Memory B cell (primary cell): ENCODE results near the gene RPH3AL.

ENCODE experiments used
- ATAC-seq: fragments of 150-1000 bp; cut with Tn5 transposase; 2 replicates; pipeline ENCODE4 v1.10.0; 2021; ENCODE audit warnings: low read depth, mild to moderate bottlenecking, moderate library complexity
- DNase-seq, 2 donors: peaks; one replicate each; pipeline ENCODE4 v3.0.0; 2022; ENCODE audit warnings: low spot score in 2 of 2
- H3K27ac Mint-ChIP-seq: one replicate; pipeline ENCODE4 v1.8.0; 2022; ENCODE audit warnings: mild to moderate bottlenecking, moderate library complexity, mixed read lengths
- H3K27me3 Mint-ChIP-seq: one replicate; pipeline ENCODE4 v1.8.0; 2022; ENCODE audit warnings: mixed read lengths
- H3K36me3 Mint-ChIP-seq: one replicate; pipeline ENCODE4 v1.8.0; 2022; ENCODE audit warnings: mild to moderate bottlenecking, mixed read lengths
- H3K4me1 Mint-ChIP-seq: one replicate; pipeline ENCODE4 v1.8.0; 2022; ENCODE audit warnings: mixed read lengths
- H3K4me3 Mint-ChIP-seq: one replicate; pipeline ENCODE4 v1.8.0; 2022; ENCODE audit warnings: mild to moderate bottlenecking, moderate library complexity, mixed read lengths
- H3K9me3 Mint-ChIP-seq: one replicate; pipeline ENCODE4 v1.8.0; 2022; ENCODE audit warnings: mixed read lengths

Gene RPH3AL

DNA sequence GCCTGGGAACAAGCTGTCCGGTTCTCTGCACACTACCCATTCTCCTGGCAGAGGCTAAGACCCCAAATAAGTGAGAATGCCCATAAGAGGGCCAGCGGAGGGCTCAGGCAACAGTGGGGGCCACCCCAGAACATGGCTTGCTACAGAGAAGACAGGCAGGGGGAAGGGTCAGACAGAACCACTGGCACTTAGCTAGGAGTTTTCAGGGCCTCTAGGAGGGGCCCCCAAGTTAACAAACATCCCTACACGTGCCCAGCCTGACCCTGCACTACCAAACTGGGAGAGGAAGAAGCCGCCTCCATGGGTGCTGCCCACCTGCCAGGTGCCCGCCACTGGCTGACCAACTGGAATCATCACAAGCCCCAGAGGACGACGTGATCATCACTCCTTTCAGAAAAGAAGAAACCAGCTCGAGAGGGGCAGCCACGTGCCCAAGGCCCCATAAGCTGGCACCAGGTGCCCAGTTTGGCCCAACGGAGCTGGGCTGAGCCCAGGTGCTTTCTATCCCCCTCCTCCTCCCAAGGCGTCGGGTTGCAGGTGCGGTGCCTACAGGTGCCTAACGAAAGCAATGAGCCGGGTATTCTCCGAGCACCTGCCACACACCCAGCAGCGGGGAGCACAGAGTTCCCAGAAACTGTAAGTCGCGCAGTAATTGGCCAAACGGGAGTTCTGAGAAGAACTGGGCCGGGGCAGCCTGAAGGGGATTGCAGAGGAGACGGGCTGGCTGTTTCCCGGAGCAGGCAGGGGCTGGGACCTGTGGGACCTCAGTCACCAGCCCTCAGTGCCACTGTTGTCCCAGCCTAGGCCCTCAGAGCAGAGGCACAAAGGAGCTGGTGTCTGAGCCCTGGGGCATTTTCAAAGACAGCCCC, 13.2 kb downstream of the RPH3AL start:
- DNase-seq, result no peak
- ATAC-seq, result no peak
- Mint-ChIP-seq H3K9me3 (peaks cover 6% of the 10 kb centered on the region), H3K4me1 (peaks cover 12% of the 10 kb centered on the region), H3K27me3 (peaks cover 14% of the 10 kb centered on the region), H3K27ac (no peak overlapping the region), H3K36me3 (peaks cover 9% of the 10 kb centered on the region), H3K4me3 (no peak overlapping the region)

DNA sequence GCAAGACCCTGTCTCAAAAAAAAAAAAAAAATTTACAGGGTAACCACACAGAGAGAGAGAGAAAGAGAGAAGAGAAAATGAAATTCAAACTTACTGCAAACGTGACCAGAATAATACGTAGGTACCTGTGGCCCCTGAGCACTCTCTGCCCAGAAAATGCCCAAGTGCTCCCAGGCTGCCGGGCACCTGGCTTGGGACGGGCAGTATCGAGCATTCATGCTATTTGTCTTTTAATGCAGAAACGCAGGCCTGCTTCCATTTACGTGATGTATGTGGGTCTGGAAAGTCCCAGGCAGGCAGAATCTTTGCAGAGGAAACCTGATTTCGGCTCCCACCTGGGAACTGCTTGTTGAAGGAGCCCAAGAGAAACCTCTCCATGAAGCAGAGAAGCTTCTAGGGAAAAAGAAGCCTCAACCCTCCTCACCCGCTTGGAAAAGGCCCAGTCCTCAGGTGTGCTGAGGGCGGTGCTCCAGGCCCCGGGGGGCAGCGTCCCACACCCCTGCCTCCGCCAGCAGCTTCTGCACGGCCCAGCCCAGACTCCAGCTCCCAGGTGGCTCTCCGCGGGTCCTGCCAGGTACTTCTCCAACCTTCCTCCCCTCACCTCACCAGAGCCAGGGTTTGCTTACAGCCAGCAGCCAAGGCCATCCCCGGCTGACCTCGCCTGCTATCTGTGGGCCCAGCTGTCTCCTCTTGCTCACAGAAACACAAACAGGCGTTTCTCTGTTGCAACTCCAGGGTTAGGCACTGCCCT, 14.0 kb downstream of the RPH3AL start:
- ATAC-seq (no peak), DNase-seq (no peak)
- Mint-ChIP-seq H3K4me1 (peaks cover 6% of the 10 kb centered on the region), H3K4me3 (no peak overlapping the region), H3K36me3 (peaks cover 2% of the 10 kb centered on the region), H3K27me3 (peaks cover 8% of the 10 kb centered on the region), H3K27ac (no peak overlapping the region), H3K9me3 (no peaks in the 10 kb centered on the region)

DNA sequence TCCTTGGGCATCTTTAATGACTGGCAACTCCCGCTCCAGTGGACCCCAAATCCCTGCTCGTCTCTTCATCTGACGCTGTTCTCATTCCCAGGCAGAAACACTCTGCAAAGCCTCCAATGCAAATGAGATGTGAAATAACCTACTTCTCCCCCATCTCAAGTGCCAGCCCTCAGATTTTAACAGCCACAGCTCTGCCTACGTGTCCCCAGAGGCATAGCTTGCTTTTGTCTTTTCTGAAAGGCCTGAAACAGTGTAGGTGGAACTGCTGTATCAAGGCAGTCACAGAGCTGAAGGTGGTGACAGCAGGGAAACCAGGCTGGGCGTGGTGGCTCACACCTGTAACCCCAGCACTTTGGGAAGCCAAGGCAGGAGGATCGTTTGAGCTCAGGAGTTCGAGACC, 14.7 kb downstream of the RPH3AL start:
- Mint-ChIP-seq H3K27ac (peak overlapping the region; percentile 53), H3K4me1 (peaks cover 6% of the 10 kb centered on the region), H3K36me3 (peaks cover 2% of the 10 kb centered on the region), H3K9me3 (no peaks in the 10 kb centered on the region), H3K27me3 (peaks cover 8% of the 10 kb centered on the region), H3K4me3 (no peak overlapping the region)
- no peak for DNase-seq
- no peak for ATAC-seq

DNA sequence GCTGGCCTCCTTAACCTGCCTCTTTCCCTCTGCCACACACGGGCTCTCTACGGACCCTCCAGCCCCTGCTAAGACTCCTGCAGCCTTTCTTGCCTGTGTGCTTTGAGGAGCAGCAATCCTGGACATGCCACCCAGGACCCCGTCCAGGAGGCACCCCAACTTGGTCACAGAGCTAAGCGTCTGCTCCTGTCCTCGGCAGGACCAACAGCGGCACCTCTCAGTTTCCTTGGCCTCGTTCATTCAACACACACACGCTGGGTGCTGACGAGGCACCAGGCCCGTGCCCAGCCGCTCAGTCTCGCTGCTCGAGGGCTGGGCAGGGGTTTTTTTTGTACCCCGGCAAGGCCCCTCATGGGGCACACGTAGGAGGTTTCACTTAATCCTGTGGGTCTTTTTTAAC, 15.2 kb downstream of the RPH3AL start:
- Mint-ChIP-seq H3K4me1 (peaks cover 6% of the 10 kb centered on the region), H3K36me3 (peaks cover 2% of the 10 kb centered on the region), H3K27me3 (peaks cover 8% of the 10 kb centered on the region), H3K4me3 (no peak overlapping the region), H3K9me3 (no peaks in the 10 kb centered on the region), H3K27ac (peak overlapping the region; percentile 53)
- DNase-seq (no peak), ATAC-seq (no peak)

DNA sequence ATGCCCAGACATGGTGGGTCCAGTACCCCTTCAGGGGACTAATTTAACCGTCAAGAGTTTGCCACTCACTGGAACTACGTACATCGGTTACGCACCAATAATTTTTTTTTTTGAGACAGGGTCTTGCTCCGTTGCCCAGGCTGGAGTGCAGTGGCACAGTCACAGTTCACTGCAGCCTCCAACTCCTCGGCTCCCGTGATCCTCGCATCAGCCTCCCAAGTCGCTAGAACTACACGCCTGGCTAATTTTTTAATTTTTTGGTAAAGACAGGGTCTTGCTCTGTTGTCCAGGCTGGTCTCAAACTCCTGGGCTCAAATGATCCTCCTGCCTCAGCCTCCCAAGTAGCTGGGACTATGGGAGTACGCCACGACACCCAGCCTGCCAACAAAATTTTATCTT, 15.6 kb downstream of the RPH3AL start:
- DNase-seq (no peak), ATAC-seq (no peak)
- Mint-ChIP-seq H3K4me3 (no peak overlapping the region), H3K27ac (no peak overlapping the region), H3K4me1 (peaks cover 6% of the 10 kb centered on the region), H3K9me3 (no peaks in the 10 kb centered on the region), H3K27me3 (peaks cover 8% of the 10 kb centered on the region), H3K36me3 (peaks cover 2% of the 10 kb centered on the region)

DNA sequence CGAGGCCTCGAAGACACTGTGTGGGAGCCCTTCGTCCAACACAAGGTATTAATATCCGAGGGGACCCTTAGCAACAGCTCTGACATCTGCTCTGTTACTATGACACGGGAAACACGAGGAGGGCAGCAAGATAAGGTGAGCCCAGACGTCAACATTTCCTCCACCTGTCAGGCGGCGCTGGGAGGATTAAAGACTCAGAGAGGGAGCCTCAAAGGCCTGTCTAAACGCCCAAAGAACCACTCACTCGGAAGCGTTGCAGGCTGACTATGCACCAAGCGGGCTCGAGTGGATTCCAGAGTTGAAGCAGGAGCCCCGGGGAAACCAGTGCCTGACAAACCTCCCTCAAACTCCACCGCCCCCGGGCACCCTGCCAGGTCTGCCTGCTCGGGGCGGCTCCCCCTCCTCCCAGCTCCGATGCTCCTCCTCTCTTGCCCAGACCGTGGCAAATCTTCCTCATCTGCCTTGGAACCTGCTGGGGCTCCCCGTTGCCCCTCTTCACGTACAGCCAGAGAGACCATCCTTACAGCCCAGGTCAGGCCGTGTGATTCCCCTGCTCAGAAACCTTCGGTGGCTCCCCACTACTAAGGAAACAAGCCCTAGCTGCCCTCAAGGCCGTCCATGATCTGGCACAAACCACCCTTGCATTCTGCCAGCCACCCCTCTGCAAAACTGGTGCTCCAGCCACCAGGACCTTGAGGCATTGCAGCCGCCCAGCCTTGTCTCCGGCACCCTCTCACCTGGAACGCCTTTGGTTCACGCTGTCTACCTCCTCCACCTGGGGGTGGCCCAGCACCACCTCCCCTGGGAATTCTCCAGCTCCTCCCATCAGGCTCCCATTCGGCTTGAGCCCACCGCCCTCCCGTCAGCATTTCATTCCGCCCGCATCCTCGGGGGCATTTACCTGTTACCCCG, 16.2 kb downstream of the RPH3AL start:
- no peak for ATAC-seq
- H3K9me3 Mint-ChIP-seq, result no peaks in the 10 kb centered on the region
- H3K36me3 Mint-ChIP-seq, result peaks cover 4% of the 10 kb centered on the region
- peaks cover 6% of the 10 kb centered on the region for H3K4me1 Mint-ChIP-seq
- DNase-seq, result no peak
- H3K4me3 Mint-ChIP-seq, result no peak overlapping the region
- H3K27me3 Mint-ChIP-seq, result peaks cover 8% of the 10 kb centered on the region
- H3K27ac Mint-ChIP-seq, result no peak overlapping the region

DNA sequence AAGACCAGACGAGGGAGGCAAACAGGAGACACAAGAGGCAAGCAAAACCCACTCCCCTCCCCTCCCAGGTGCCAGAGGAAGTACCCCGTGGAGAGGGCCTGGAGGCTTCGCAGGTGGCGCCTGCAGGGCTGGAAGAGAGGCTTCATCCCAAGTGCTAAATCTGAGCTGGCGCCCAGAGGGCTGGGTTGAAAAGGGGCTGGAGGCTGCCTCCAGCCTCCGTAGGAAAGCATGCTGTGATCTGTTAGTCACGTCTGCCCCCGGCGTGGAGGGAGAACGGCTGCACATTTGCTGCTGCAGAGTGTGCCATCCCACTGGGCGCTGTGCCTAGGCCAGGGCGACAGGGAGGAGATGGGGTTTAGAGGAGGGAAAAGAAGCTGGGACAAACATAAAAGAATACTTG, 16.9 kb downstream of the RPH3AL start:
- ATAC-seq (no peak), DNase-seq (no peak)
- Mint-ChIP-seq H3K27me3 (peaks cover 5% of the 10 kb centered on the region), H3K9me3 (no peaks in the 10 kb centered on the region), H3K4me1 (peaks cover 4% of the 10 kb centered on the region), H3K27ac (no peak overlapping the region), H3K4me3 (no peak overlapping the region), H3K36me3 (peaks cover 2% of the 10 kb centered on the region)

DNA sequence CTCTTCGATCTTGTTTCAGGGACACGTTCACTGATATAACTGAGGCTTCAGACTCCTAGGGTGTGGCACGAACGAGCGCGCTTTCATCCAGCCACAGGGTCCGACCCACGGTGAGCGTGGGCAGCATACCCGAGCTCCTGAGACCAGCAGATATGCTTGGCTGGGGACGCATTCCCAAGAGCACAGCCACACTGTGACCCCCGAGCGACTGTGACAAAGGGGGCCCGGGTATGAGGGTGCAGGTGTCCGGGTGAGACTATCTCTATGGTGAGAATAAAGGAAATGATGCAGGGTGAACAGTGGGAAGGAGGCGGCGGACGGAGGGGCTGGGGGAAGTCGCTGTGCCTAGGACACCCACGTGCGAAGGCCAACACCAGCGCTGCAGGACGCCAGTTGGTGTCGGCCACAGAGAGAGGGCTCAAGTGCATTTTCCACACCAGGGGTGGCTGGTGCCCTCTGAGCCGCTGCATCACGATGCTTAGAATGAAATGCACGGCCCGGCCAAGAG, 17.6 kb downstream of the RPH3AL start:
- Mint-ChIP-seq H3K36me3 (peaks cover 2% of the 10 kb centered on the region), H3K27me3 (peaks cover 5% of the 10 kb centered on the region), H3K4me3 (no peak overlapping the region), H3K27ac (no peak overlapping the region), H3K9me3 (no peaks in the 10 kb centered on the region), H3K4me1 (peaks cover 4% of the 10 kb centered on the region)
- no peak for DNase-seq
- no peak for ATAC-seq

DNA sequence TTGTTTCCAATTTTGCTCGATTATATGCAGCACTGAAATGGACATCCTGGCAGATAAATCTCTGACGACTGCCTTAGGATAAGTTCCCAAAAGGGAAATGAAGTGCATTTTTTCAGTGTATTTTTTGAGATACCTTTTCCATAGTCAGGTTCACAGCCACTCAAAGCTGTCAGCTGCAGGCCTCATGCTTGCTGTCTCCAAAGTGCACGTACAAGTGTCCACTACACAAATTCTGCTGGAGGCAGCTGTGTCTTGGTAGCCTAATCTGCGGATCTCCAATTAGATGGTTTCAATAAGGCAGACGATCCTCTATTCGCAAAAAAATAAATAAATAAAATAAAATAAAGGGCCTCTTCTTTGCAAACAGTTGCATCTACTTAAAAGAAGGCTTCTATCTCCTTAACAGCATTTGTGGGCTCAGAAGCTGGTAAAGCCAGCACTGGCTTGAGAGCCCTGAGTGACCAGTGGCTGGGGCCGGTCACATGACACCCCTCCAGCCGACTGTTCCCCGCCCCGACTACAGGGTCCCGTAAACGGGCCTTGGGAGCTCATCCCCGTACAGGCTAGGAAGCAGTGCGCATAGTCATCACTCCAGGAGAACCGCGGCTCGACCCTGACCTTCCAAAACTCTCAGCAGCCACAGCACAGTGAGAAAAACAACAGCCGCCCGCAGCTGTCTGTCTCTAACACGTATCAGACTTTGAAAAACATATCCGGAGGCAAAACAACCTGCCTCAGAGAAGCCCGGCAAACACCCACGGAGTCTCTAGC, 18.8 kb downstream of the RPH3AL start:
- no peak for ATAC-seq
- Mint-ChIP-seq H3K9me3 (no peaks in the 10 kb centered on the region), H3K4me3 (no peak overlapping the region), H3K27me3 (peaks cover 5% of the 10 kb centered on the region), H3K27ac (no peak overlapping the region), H3K4me1 (peaks cover 4% of the 10 kb centered on the region), H3K36me3 (peaks cover 2% of the 10 kb centered on the region)
- DNase-seq, result no peak

DNA sequence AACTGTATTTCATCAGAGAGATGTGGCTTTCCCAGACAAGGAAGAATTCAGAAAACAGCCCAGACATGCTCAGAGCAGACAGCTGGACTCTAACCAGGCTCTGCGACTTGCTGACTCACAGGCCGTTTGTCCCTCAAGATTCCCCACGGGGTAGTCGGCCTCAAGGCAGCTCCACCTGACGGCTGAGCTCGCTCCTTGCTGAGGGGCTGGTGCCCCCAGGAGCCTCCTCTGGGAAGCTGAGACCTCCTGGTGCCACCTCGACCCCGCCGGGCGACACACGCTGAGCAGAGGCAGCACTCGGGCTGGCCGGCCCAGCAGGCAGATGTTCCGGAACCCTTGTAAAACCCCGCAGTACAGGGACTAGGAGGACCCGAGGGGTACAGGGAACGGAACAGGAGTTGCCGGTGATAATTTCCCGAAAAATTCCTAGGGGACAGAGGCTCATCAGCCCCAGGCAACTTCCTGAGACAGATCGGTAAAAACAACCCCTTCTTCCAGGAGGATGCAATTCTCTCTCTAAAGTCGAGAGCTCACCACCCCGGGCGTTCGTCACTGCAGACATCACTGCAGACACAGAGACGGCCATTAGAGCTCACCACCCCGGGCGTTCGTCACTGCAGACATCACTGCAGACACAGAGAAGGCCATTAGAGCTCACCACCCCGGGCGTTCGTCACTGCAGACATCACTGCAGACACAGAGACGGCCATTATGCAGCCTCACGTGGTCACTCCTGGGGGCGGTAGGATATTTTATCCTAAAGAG, 19.9 kb downstream of the RPH3AL start:
- Mint-ChIP-seq H3K9me3 (no peaks in the 10 kb centered on the region), H3K4me1 (peaks cover 4% of the 10 kb centered on the region), H3K27ac (no peak overlapping the region), H3K4me3 (no peak overlapping the region), H3K36me3 (peaks cover 2% of the 10 kb centered on the region), H3K27me3 (peaks cover 3% of the 10 kb centered on the region)
- DNase-seq (no peak), ATAC-seq (no peak)

DNA sequence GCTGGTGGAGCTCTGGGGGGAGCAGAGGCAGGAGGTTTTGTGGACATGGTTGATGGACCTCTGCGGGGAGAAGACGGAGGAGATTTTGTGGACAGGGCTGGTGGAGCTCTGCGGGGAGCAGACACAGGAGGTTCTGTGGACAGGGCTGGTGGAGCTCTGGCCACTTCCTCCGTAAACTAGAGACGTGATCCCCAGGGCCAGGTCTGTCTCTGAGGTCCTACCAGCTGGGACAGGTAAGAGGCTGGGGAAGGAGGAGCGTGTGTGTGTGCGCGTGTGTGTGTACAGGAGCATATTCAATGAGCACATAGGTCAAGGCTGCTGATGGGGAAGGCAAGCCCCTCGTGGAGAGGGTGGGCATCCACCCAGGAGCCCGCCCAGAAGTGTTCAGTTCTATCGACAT, 20.6 kb downstream of the RPH3AL start:
- Mint-ChIP-seq H3K4me1 (peaks cover 4% of the 10 kb centered on the region), H3K4me3 (no peak overlapping the region), H3K9me3 (no peaks in the 10 kb centered on the region), H3K27ac (no peak overlapping the region), H3K27me3 (peaks cover 3% of the 10 kb centered on the region), H3K36me3 (peaks cover 4% of the 10 kb centered on the region)
- ATAC-seq (no peak), DNase-seq (no peak)

DNA sequence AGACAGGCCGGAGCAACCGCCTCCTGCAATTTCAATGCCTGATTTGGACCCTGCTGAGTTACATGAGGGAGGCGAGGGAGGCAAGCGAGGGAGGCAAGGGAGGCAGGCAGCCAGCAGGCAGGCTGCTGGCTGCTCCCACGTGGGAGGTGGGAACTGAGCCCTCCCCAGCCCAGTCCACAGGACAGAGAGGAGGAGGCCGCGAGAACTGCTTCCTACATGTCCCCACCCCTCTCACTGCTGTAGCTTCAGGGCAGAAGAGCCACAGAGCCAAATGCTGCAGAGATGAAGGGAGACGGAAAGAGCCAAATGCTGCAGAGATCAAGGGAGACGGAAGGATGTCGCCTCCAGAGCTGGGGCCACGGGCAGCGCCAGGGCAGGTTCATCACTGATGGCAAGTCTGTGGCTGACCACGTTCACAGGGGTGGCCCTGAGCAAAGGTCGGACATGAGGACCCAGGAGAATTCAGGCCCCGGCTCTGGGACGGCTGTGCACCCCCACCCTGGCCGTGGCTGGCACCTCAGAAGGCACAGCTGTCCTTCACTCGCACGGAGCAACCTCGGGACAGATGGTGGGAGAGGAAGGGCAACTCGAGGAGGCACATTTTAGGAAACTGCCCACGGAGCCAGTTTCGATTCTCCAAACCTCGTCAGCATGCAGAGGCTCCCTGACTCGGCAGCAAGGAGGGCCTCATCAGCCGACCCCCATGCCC, 21.5 kb downstream of the RPH3AL start:
- ATAC-seq (no peak), DNase-seq (no peak)
- H3K9me3 Mint-ChIP-seq, result no peaks in the 10 kb centered on the region
- H3K27me3 Mint-ChIP-seq, result peaks cover 3% of the 10 kb centered on the region
- H3K36me3 Mint-ChIP-seq, result peaks cover 6% of the 10 kb centered on the region
- H3K27ac Mint-ChIP-seq, result no peak overlapping the region
- peaks cover 4% of the 10 kb centered on the region for H3K4me1 Mint-ChIP-seq
- no peak overlapping the region for H3K4me3 Mint-ChIP-seq
